Iris pigment epithelial cell (primary cell): Measurements from ENCODE around the gene CASKIN1.
A peak's percentile ranks its signal among the peaks of the same experiment; 100 is the strongest.
"Not testable (repeated sequence)": the region's sequence is repeated elsewhere in the genome, so short reads cannot be mapped to it uniquely, and the experiment has no call there.

ENCODE experiments used
- DNase-seq: peaks from one replicate; pipeline ENCODE4 v3.0.0-alpha.2; 2011; ENCODE audit warnings: low read depth

CASKIN1 gene

DNA sequence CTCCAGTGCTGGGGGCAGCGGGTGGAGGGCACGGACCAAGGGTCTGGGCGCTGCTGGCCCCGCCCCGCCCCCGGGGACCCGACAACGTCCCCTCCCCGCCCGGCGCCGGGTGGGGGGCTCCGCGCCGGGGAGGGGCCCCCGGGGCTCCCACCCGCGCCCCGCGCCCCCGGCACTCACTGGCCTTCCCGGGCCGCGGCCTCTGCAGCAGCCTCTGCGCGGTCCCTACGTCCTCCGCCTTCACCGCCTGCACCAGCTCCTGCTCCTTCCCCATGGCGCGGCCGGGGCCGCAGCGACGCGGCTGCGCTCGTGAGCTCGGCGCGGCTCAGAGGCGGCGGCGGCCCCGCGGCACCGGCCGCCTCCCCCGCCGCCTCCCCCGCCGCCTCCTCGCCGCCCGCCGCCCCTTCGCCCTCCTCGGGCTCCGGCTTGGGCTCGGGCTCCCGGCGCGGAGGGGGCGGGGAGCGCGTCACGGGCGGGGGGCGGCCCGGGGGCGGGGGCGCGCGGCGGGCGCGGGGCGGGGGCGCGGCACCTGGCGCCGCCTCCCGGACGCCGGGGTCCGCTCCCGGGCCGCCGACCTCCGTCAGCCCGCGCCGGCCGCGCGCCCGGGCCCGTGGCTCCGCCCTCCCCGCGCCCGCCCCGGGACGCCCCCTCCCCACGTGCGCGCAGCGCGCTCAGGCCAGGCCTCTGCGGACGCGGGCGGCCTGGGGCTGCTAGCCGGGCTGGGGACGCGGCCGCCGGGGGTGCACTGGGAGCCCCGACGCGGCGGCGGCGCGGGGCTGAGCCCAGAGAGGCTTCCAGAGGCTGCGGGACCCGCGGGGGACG, at the start of gene CASKIN1:
CASKIN1 (minus strand) TSS at position 444 of the 819 bp plus-strand sequence; CDS start at position 271, 173 bp downstream.
- peak; percentile 14 for DNase-seq

GRCh38 chr16:2244926-2245795, 48.8 kb upstream of the CASKIN1 start:
- DNase-seq: no peak

- DNase-seq: no peak
Observed at GRCh38 chr16:2244301-2244700, 47.9 kb upstream of the CASKIN1 start.

DNA sequence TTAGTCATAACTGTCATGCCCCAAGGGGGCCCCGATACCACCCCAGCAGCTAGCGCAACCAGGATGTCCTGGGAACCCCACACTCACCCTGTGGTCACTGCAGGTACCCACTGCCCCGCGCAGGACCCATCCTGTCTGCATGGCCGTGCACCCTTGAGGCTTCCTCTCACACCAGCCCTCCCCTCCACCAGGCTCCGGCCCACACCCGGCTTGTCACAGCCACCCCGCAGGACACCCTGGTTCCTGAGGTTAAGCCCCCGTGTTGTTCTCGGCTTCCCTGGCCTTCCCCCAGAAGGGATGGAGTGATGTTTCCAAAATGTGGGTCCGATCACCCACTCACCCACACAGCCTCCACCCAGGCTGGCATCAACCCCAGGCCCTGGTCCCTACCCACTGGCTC, 47.4 kb upstream of the CASKIN1 start:
- DNase-seq: no peak

DNA sequence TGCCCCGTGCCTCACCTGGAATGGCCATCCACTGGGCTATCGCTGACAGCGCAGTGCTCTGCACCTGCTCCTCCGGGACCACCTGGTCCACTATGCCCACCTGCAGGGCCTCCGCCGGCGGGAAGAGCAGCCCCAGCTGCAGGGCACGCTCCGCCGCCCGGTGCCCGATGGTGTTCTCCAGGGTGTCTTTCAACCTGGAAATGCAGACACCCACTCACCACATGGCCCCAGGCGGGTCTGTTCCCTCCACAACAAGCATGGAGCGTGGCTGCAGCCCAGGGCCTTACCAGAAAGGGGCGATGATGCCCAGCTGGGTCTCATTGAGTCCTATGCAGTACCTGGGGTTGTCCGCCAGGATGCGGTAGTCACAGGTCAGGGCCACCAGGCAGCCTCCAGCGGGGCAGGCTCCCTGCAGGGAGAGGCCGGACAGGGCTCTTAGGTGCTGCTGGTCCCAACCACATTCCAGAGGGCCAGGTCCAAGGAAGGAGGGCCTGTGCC, 46.7 kb upstream of the CASKIN1 start:
- DNase-seq: no peak

- DNase-seq: no peak
Observed at GRCh38 chr16:2242598-2242997, 46.2 kb upstream of the CASKIN1 start.

DNA sequence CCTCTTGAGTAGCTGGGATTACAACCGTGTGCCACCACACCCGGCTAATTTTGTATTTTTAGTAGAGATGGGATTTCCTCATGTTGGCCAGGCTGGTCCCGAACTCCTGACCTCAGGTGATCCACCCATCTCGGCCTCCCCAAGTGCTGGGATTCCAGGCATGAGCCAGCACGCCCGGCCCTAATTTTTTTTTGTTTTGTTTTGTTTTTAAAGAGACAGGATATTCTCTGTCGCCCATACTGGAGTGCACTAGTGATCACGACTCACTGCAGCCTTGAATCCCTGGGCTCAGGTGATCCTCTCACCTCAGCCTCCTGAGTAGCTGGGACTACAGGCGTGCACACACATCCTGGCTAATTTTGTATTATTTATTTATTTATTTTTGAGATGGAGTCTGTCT, 43.9 kb upstream of the CASKIN1 start:
- DNase-seq: not testable (repeated sequence)

- DNase-seq: no peak
Observed at GRCh38 chr16:2238838-2239675, 42.7 kb upstream of the CASKIN1 start.

DNA sequence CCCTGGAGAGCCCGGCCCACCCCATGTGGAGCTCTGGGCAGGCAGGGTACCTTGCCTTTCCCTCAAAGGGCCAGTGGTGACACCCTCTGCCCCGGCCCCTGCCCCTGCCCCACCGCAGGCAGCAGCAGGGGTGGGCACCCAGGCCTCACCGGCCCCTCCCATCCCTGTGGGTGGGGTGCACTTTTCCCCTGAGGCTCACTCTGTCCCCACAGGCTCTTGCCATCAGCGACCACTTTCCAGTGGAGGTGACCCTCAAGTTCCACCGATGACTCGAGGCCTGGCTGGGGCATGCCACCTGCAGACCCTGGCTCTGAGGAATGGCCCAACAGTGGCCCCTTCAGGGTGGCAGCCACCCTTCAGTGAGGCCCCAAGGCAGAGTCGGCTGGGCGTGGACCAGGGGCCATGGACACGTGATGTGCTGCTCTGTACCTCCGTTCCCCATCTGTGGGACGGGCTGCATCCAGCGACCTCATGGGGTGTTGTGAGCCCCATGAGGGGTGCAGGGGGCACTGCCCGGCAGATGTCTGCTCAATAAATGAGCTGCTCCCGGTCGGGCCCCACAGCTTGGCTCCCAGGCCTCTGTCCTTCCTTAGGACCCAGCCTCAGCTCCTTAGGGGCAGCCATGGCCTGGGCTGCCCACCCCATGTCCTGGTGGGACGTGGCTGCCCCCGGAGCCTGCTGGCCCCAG, 41.9 kb upstream of the CASKIN1 start:
- DNase-seq: no peak

- no peak for DNase-seq
Observed at GRCh38 chr16:2237493-2238149, 41.2 kb upstream of the CASKIN1 start.

- DNase-seq: no peak
Observed at GRCh38 chr16:2237102-2237482, 40.7 kb upstream of the CASKIN1 start.

- DNase-seq: peak; percentile 20
Observed at GRCh38 chr16:2236337-2237101, 40.1 kb upstream of the CASKIN1 start, which contains the start of gene DNASE1L2. Gene DNASE1L2 (plus strand): TSS chr16:2236444. CDS start chr16:2236817, 373 bp downstream.

GRCh38 chr16:2235695-2236336, 39.4 kb upstream of the CASKIN1 start:
- no peak for DNase-seq

GRCh38 chr16:2235234-2235651, 38.8 kb upstream of the CASKIN1 start:
- DNase-seq: no peak

GRCh38 chr16:2234813-2235170, 38.4 kb upstream of the CASKIN1 start:
- DNase-seq: no peak

- no peak for DNase-seq
Observed at GRCh38 chr16:2233872-2234812, 37.7 kb upstream of the CASKIN1 start.

DNA sequence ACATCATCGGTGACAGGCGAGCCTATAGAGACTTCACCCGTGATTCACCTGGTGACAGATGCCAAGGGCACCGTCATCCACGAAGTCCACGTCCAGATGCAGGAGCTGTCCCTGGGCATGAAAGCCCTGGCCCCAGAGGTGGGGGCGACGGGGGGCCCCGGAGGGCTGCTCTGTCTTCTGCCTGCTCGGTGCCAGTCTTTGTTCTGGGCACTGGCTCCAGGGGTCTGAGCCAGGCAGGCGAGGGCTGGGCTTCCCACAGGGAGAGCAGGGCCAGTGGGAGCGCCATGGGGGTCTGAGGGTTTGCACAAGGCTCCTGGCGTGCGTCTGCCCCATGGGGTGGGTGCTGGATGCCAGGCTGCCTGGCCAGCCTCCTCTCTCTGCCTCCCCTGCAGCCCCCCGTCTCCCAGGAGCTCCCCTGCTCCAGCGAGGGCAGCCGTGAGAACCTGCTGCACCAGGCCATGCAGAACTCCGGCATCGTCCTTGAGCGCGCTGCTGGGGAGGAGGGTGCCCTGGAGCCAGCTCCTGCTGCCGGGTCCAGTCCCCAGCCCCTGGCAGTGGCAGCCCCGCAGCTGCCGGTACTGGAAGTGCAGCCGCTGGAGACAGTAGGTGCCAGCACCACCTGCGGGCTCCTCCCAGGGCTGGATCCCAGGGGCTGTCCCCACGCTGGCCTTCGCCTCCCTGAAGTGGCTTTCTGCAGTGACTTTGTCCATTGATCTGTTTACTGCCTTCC, 36.8 kb upstream of the CASKIN1 start:
- DNase-seq: no peak
